K562 (cell line): ENCODE measurements around the gene PPP1R14C. TPM values are rescaled to one million over a fixed set of nuclear protein-coding genes. Genes with fewer than 3 reads are reported as not detected.

Experiments
- ATAC-seq: fragments of 200-7000 bp; cut with Tn5 transposase; 3 replicates; pipeline ENCODE4 v1.9.1; 2020; ENCODE audit warnings: moderate library complexity
- BruUV-seq: library from RNA; stranded (reverse); fragments of 400-500 nt; replicated peaks from 2 replicates; lab custom pipeline; 2021; lab: Mats Ljungman, UMichigan
- CTCF ChIA-PET: fragments of 300-600 bp; formaldehyde crosslinking; extraction: SDS; loops from one replicate; lab custom pipeline; 2021; ENCODE audit warnings: low intra/inter-chr PET ratio; lab: Yijun Ruan, JAX
- POLR2A ChIA-PET: fragments of 300-600, 350-650 bp; sonication (Branson Sonifier 250); formaldehyde crosslinking; extraction: SDS; loops from one replicate; lab custom pipeline; 2021; ENCODE audit warnings: antibody characterized with exemption, inconsistent platforms; lab: Yijun Ruan, JAX
- DNase-seq, 4 experiments: peaks; one replicate each; pipeline versions ENCODE4 v3.0.0 to v3.0.0-alpha.2; 2011 to 2018; ENCODE audit warnings: low spot score in 3 of 4, mixed read lengths in 3 of 4; ENCODE audit errors: extremely low read depth in 1 of 4
- FAIRE-seq: peaks from 2 replicates; lab custom pipeline; 2011; peaks lifted over from hg19 to GRCh38; lab: Jason Lieb, UNC
- H2AFZ ChIP-seq: 2 replicates; pipeline ENCODE4 v1.6.0; 2011; ENCODE audit warnings: low read depth, low read length, control low read depth, inconsistent platforms
- H3K27ac ChIP-seq: fragments of 200-600 bp; 3 replicates; pipeline ENCODE4 v1.8.0; 2011; ENCODE audit warnings: low read depth, mild to moderate bottlenecking, control low read depth, inconsistent platforms, low read length, moderate library complexity, mixed read lengths; ENCODE audit errors: extremely low read depth
- H3K27me3 ChIP-seq, 2 experiments: fragments of 300-600 bp in 1 of 2; 2 replicates in 1 of 2; 3 replicates in 1 of 2; pipeline versions ENCODE4 v1.6.0 to v1.8.0; 2011; ENCODE audit warnings: inconsistent platforms in 2 of 2, low read length in 2 of 2, mild to moderate bottlenecking in 1 of 2, mixed read lengths in 1 of 2, moderate library complexity in 1 of 2; ENCODE audit not compliant: control insufficient read depth in 2 of 2, insufficient read depth in 2 of 2
- H3K36me3 ChIP-seq: fragments of 300-600 bp; 3 replicates; pipeline ENCODE4 v1.8.0; 2011; ENCODE audit warnings: mild to moderate bottlenecking, low read length, inconsistent platforms; ENCODE audit not compliant: control insufficient read depth, insufficient read depth
- H3K4me1 ChIP-seq, 2 experiments: fragments of 200-600 bp in 1 of 2; replicated peaks in 1 of 2; 2 replicates in 1 of 2; 3 replicates in 1 of 2; pipeline versions ENCODE4 v1.5.1 to v1.8.0; 2011; ENCODE audit warnings: inconsistent platforms in 2 of 2, low read length in 2 of 2, mild to moderate bottlenecking in 1 of 2, mixed read lengths in 1 of 2, moderate library complexity in 1 of 2; ENCODE audit not compliant: control insufficient read depth in 2 of 2, insufficient read depth in 2 of 2
- H3K4me2 ChIP-seq: 2 replicates; pipeline ENCODE4 v1.6.1; 2011; ENCODE audit warnings: low read length, control low read depth, inconsistent platforms, mixed read lengths; ENCODE audit not compliant: insufficient read depth
- H3K4me3 ChIP-seq: fragments of 200-600 bp; sonication (generic), shearing (Covaris generic); 2 replicates; pipeline ENCODE4 v1.5.1; 2016; ENCODE audit warnings: control low read depth, inconsistent platforms
- H3K79me2 ChIP-seq: fragments of 200-600 bp; 3 replicates; pipeline ENCODE4 v1.8.0; 2011; ENCODE audit warnings: low read length, inconsistent platforms; ENCODE audit not compliant: control insufficient read depth, insufficient read depth
- H3K9ac ChIP-seq, 2 experiments: 2 replicates each; pipeline versions ENCODE4 v1.6.0 to v1.6.1; 2011; ENCODE audit warnings: low read depth in 2 of 2, low read length in 2 of 2, control low read depth in 1 of 2, inconsistent platforms in 1 of 2, mild to moderate bottlenecking in 1 of 2, mixed read lengths in 1 of 2; ENCODE audit not compliant: insufficient read depth in 1 of 2
- H3K9me1 ChIP-seq: one replicate; pipeline ENCODE4 v1.6.0; 2011; ENCODE audit warnings: inconsistent platforms, mild to moderate bottlenecking, low read length, moderate library complexity; ENCODE audit not compliant: control insufficient read depth, insufficient read depth
- H3K9me3 ChIP-seq: replicated peaks from 2 replicates; pipeline ENCODE4 v1.5.1; 2011; ENCODE audit warnings: low read depth, low read length, inconsistent platforms; ENCODE audit not compliant: control insufficient read depth, insufficient read depth
- H4K20me1 ChIP-seq: replicated peaks from 2 replicates; pipeline ENCODE4 v1.6.1; 2011; ENCODE audit warnings: low read length, inconsistent platforms, mixed read lengths; ENCODE audit not compliant: control insufficient read depth, insufficient read depth
- GABPA ChIP-seq: fragments of 200-800 bp; sonication (Bioruptor generic); conservative IDR thresholded peaks from 2 replicates; pipeline ENCODE4 v1.6.1; 2016; ENCODE audit warnings: low read depth, missing genetic modification characterization, missing compliant biosample characterization
- HNRNPK ChIP-seq: fragments of 200-400 bp; formaldehyde crosslinking; IDR thresholded peaks from one replicate; pipeline ENCODE4 v1.6.1; 2018; ENCODE audit warnings: mild to moderate bottlenecking, low read depth, low read length; ENCODE audit not compliant: poor library complexity, severe bottlenecking
- MAFF ChIP-seq: IDR thresholded peaks from 2 replicates; pipeline ENCODE4 v1.6.1; 2012; ENCODE audit warnings: low read length, improper control_type of control experiment
- NR1H2 ChIP-seq: sonication (generic); formaldehyde crosslinking; IDR thresholded peaks from 2 replicates; pipeline ENCODE4 v1.4.0; 2020; ENCODE audit warnings: mild to moderate bottlenecking, missing genetic modification reagents
- NR2C2 ChIP-seq, 2 experiments: fragments of 200-800 bp in 1 of 2; sonication (Bioruptor generic) in 1 of 2; sonication (generic) in 1 of 2; formaldehyde crosslinking in 1 of 2; IDR thresholded peaks; 2 replicates each; pipeline versions ENCODE4 v1.6.1 to v1.8.0; 2016 to 2022; ENCODE audit warnings: mild to moderate bottlenecking in 1 of 2, missing compliant biosample characterization in 1 of 2, missing genetic modification characterization in 1 of 2, missing genetic modification reagents in 1 of 2
- PHF8 ChIP-seq: fragments of 200-600 bp; sonication (generic); IDR thresholded peaks from 2 replicates; pipeline ENCODE4 v1.6.1; 2012; ENCODE audit warnings: mixed run types, mild to moderate bottlenecking, inconsistent platforms, low read length, moderate library complexity, borderline replicate concordance
- ZNF589 ChIP-seq: fragments of 200-800 bp; sonication (Bioruptor generic); IDR thresholded peaks from 2 replicates; pipeline ENCODE4 v1.6.1; 2016; ENCODE audit warnings: low read depth, missing genetic modification characterization, missing compliant biosample characterization
- WGBS: fragments of 100-300 bp; shearing (Covaris generic); methylation state at CpG from one replicate; pipeline ENCODE4 v1.1.6; 2016; ENCODE audit warnings: low coverage, mixed read lengths; ENCODE audit not compliant: insufficient coverage; ENCODE audit errors: missing lambda C conversion rate; 5-methylcytosine and 5-hydroxymethylcytosine counted together
- in situ Hi-C: fragments of 300-500 bp; cut with MboI; formaldehyde crosslinking; loops from 4 replicates; pipeline ENCODE4 v1.15.0; 2018; ENCODE audit warnings: inconsistent platforms, mixed read lengths
- intact Hi-C: fragments of 100-400 bp; cut with micrococcal nuclease; formaldehyde crosslinking; loops from 2 replicates; pipeline ENCODE4 v1.14.2; 2022
- polyA plus RNA-seq, 8 experiments: library from polyadenylated mRNA; depleted of rRNA in 4 of 8; stranded (reverse) in 5 of 8; unstranded in 3 of 8; fragments of >200 nt; fragmentation: Nextera tagmentation in 2 of 8; fragmentation: Illumina TruSeq in 1 of 8; extraction: Ambion mirVana in 2 of 8; extraction: Trizol in 1 of 8; gene quantifications; 2 replicates each; pipeline versions ENCODE4 v1.2.1 to v1.2.3, GENCODE V29; 2011 to 2014; ENCODE audit warnings: inconsistent platforms in 1 of 8, missing spikeins in 1 of 8
- total RNA-seq, 7 experiments: library from RNA; depleted of rRNA in 6 of 7; stranded (reverse); fragments of >200 nt in 6 of 7; fragmentation: Illumina TruSeq in 2 of 7; extraction: Trizol in 2 of 7; gene quantifications; 2 replicates each; pipeline versions ENCODE4 v1.2.1 to v1.2.3, GENCODE V29; 2011 to 2021; ENCODE audit warnings: low replicate concordance in 1 of 7
- TF ChIP-seq, protein P1 (sequence below): fragments of 200-800 bp; sonication (Bioruptor generic); IDR thresholded peaks from 2 replicates; pipeline ENCODE4 v1.6.1; 2017; ENCODE audit warnings: missing genetic modification characterization, missing compliant biosample characterization

PPP1R14C gene
- total and polyA plus RNA-seq, 9 of the 15 experiments (the other 6 are each of a cell fraction or from before 2014, with no cell fraction given), result 4.5 to 16.6 (median 11.9) TPM

DNA sequence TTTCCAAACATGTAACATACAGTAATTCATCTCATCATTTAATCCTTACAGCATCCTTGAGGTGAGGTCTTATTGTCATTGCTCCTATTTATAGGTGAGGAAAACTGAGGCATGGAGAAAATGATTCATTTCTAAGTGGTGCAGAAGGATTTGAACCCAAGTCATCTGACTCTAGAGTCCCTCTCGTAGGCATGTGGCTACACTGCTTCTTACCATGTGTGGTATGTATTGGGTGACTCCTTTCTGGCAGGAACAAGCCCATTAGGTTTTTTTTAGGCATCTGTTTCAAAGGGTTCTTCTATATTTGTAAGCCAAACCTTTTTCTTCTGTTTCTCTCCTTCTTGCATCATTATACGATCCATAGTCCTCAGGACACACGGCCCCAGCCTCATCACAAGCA is 94.8 kb downstream of the PPP1R14C start:
- no peak for DNase-seq
- Histone ChIP-seq H2AFZ (no peak overlapping the region; the same call in 1 of the 2 replicates), H3K4me2 (no peak overlapping the region), H3K27ac (no peak overlapping the region), H3K4me3 (no peak overlapping the region), H4K20me1 (no peaks in the 10 kb centered on the region), H3K9me3 (no peaks in the 10 kb centered on the region), H3K9ac (no peak overlapping the region), H3K4me1 (no peaks in the 10 kb centered on the region; a peak in 1 of 5 replicates), H3K36me3 (no peaks in the 10 kb centered on the region), H3K27me3 (no peaks in the 10 kb centered on the region), H3K9me1 (no peaks in the 10 kb centered on the region), H3K79me2 (no peaks in the 10 kb centered on the region)
- 56% methylated on average over 3 of the region's 3 CpGs for WGBS
- CTCF ChIA-PET, result no interaction called here
- in situ Hi-C loops, result no loop called here
- ATAC-seq, result no peak
- no TSS peak for BruUV-seq
- no peak for FAIRE-seq
- intact Hi-C loops, result no loop called here
- TF ChIP-seq NR1H2 (0 out of 2 replicates have a peak, but pooled peaks have one; percentile 36), PHF8 (no peak)
- POLR2A ChIA-PET, result no interaction called here

DNA sequence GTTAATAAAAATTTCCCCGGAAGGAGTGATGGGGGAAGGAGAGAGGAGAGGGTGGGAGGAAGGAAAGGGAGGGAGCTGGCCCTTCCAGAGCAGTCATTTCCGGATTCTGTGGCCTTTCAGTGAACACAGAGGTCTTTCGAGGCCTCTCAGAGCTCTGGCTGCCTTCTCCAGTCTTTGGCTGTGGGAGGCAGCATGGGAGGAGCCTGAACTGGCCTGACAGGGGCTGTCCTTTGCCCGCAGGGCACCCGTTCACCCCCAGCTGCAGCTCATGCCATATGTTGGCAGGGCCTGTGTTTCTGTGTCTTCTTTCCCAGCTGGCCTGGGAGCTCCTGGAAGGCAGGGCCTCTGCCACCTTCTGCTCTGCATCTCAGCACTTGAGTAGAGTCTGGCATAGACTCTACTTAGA is 95.5 kb downstream of the PPP1R14C start:
- Histone ChIP-seq H3K9me1 (no peaks in the 10 kb centered on the region), H3K79me2 (no peaks in the 10 kb centered on the region), H3K4me2 (no peak overlapping the region), H3K9ac (no peak overlapping the region), H2AFZ (peak overlapping the region; percentile 18; the same call in 1 of the 2 replicates), H3K36me3 (no peaks in the 10 kb centered on the region), H3K27ac (no peak overlapping the region), H4K20me1 (no peaks in the 10 kb centered on the region), H3K9me3 (no peaks in the 10 kb centered on the region), H3K27me3 (no peaks in the 10 kb centered on the region), H3K4me1 (no peaks in the 10 kb centered on the region; a peak in 1 of 5 replicates), H3K4me3 (no peak overlapping the region)
- intact Hi-C loops (no loop called here), in situ Hi-C loops (no loop called here)
- ChIA-PET POLR2A (no interaction called here), CTCF (no interaction called here)
- peak; percentile 79 for ATAC-seq
- 31% methylated on average over 5 of the region's 5 CpGs for WGBS
- 0 out of 2 replicates have a peak, but pooled peaks have one; percentile 14 for TF ChIP-seq ZNF589 (CRISPR knock-in tag)
- no peak for TF ChIP-seq HNRNPK
- no peak for TF ChIP-seq NR2C2 (CRISPR knock-in tag; IDR thresholded peaks at IDR 0.05)
- TF ChIP-seq NR2C2 (tag; IDR thresholded peaks at IDR 0.05), result peak; percentile 30; the same call in 1 of the 2 replicates
- TF ChIP-seq, protein P1, sequence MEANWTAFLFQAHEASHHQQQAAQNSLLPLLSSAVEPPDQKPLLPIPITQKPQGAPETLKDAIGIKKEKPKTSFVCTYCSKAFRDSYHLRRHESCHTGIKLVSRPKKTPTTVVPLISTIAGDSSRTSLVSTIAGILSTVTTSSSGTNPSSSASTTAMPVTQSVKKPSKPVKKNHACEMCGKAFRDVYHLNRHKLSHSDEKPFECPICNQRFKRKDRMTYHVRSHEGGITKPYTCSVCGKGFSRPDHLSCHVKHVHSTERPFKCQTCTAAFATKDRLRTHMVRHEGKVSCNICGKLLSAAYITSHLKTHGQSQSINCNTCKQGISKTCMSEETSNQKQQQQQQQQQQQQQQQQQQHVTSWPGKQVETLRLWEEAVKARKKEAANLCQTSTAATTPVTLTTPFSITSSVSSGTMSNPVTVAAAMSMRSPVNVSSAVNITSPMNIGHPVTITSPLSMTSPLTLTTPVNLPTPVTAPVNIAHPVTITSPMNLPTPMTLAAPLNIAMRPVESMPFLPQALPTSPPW (CRISPR knock-in tag), result peak; percentile 46; the same call in 1 of the 2 replicates
- TF ChIP-seq GABPA (tag), result peak; percentile 59; the same call in 1 of the 2 replicates
- no peak for TF ChIP-seq MAFF
- no TSS peak for BruUV-seq
- DNase-seq, result no peak
- no peak for FAIRE-seq
